Neural progenitor cell (in vitro differentiated cells): ENCODE measurements around the gene ANKMY1. TPM values are rescaled to one million over a fixed set of nuclear protein-coding genes. Genes with fewer than 3 reads are reported as not detected.
A peak's percentile ranks its signal among the peaks of the same experiment; 100 is the strongest.

Experiments
- DNase-seq: peaks from one replicate; pipeline ENCODE4 v3.0.0-alpha.2; 2016; ENCODE audit warnings: low spot score
- H2AFZ ChIP-seq: fragments of 200-600 bp; sonication (generic); replicated peaks from 2 replicates; pipeline ENCODE4 v1.6.1; 2016; ENCODE audit warnings: antibody characterized with exemption
- H3F3A ChIP-seq: fragments of 200-600 bp; sonication (generic); 2 replicates; pipeline ENCODE4 v1.6.1; 2016; ENCODE audit warnings: antibody characterized with exemption, low read depth
- H3K27ac ChIP-seq: fragments of 200-600 bp; sonication (generic); 2 replicates; pipeline ENCODE4 v1.5.1; 2016; ENCODE audit warnings: mild to moderate bottlenecking
- H3K27me3 ChIP-seq: fragments of 200-600 bp; sonication (generic); 2 replicates; pipeline ENCODE4 v1.6.1; 2016; ENCODE audit warnings: mild to moderate bottlenecking, moderate library complexity
- H3K36me3 ChIP-seq: fragments of 200-600 bp; sonication (generic); 2 replicates; pipeline ENCODE4 v1.5.1; 2016
- H3K4me1 ChIP-seq: fragments of 200-600 bp; sonication (generic); 2 replicates; pipeline ENCODE4 v1.6.1; 2016; ENCODE audit warnings: mixed run types
- H3K4me2 ChIP-seq: fragments of 200-600 bp; sonication (generic); 2 replicates; pipeline ENCODE4 v1.6.1; 2016
- H3K4me3 ChIP-seq: fragments of 200-600 bp; sonication (generic); 2 replicates; pipeline ENCODE4 v1.5.1; 2016
- H3K79me2 ChIP-seq: fragments of 200-600 bp; sonication (generic); 2 replicates; pipeline ENCODE4 v1.6.1; 2016; ENCODE audit warnings: low read depth
- H3K9ac ChIP-seq: fragments of 200-600 bp; sonication (generic); 2 replicates; pipeline ENCODE4 v1.6.1; 2016
- H3K9me3 ChIP-seq: fragments of 200-600 bp; sonication (generic); 2 replicates; pipeline ENCODE4 v1.5.1; 2016; ENCODE audit warnings: low read depth
- H4K20me1 ChIP-seq: fragments of 200-600 bp; sonication (generic); 2 replicates; pipeline ENCODE4 v1.6.1; 2016; ENCODE audit warnings: low read depth
- H3K27ac Mint-ChIP-seq: 3 replicates; pipeline ENCODE4 v1.8.0; 2021; ENCODE audit warnings: mixed read lengths
- H3K27me3 Mint-ChIP-seq: 2 replicates; pipeline ENCODE4 v1.8.0; 2022; ENCODE audit warnings: low read depth, mild to moderate bottlenecking, inconsistent platforms, moderate library complexity, mixed read lengths; ENCODE audit not compliant: insufficient read depth
- H3K36me3 Mint-ChIP-seq: 3 replicates; pipeline ENCODE4 v1.8.0; 2021; ENCODE audit warnings: mixed read lengths
- H3K4me1 Mint-ChIP-seq: 3 replicates; pipeline ENCODE4 v1.8.0; 2021; ENCODE audit warnings: mixed read lengths
- H3K4me3 Mint-ChIP-seq: 3 replicates; pipeline ENCODE4 v1.8.0; 2021; ENCODE audit warnings: mild to moderate bottlenecking, moderate library complexity, mixed read lengths
- H3K9me3 Mint-ChIP-seq: 3 replicates; pipeline ENCODE4 v1.8.0; 2020; ENCODE audit warnings: mixed read lengths
- CTCF ChIP-seq: fragments of 200-600 bp; sonication (generic); IDR thresholded peaks from 2 replicates; pipeline ENCODE4 v1.5.1; 2017; ENCODE audit warnings: antibody characterized with exemption, mild to moderate bottlenecking
- EZH2 ChIP-seq: fragments of 200-600 bp; sonication (generic); IDR thresholded peaks from 2 replicates; pipeline ENCODE4 v1.6.1; 2017; ENCODE audit warnings: antibody characterized with exemption, mild to moderate bottlenecking, moderate library complexity
- EZH2phosphoT487 ChIP-seq: fragments of 200-600 bp; sonication (generic); IDR thresholded peaks from 2 replicates; pipeline ENCODE4 v1.6.1; 2017; ENCODE audit warnings: antibody characterized with exemption
- total RNA-seq: library from RNA; depleted of rRNA; stranded (reverse); fragments of >200 nt; gene quantifications from 2 replicates; pipeline ENCODE4 v1.2.3, GENCODE V29; 2015; ENCODE audit warnings: low replicate concordance

Gene ANKMY1
- total RNA-seq, 1 donor from 2014 or later, result 4.2 TPM

DNA sequence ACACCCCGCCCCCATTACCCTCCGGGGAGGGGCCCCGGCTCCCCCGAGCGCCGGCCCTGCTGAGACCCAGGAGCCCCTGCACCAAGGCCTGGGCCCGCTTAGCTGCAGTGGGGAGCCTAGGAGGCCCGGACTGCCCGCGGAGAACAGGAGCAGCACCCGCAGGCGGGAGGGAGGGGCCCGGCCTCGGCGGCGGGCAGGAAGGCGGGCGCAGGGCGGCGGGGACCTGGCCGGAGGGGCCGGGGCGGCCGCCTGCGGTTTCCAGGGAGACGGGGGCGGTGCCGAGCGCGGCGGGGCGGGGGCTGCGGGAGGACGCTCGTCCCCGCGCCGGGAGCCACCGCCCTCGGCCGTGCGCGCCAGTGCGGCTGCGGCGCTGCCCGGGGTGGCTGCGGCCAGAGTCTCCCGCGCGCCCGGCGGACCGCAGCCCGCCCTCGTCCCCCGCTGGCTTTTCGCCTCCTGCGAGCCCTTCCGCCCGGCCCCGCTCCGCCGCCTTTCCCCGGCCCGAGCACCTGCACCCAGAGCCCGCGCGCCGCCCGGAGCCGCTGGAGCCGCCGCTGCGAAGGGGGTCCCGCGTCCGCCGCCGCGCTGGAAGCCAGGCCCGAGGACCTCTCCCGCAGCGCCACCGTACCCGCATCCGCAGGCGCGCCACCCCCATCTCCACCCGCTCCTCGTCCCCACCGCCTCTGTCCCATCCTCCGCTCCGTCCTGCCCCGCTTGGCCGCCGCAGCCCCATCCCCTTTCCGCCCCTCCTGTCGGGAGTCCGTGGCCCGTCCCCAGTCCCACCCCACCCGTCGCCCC lies 105.1 kb downstream of the ANKMY1 start:
- no peaks in the 10 kb centered on the region for H3K36me3 ChIP-seq
- peaks cover 15% of the 10 kb centered on the region for H3K79me2 ChIP-seq
- Mint-ChIP-seq H3K36me3 (no peaks in the 10 kb centered on the region), H3K9me3 (no peaks in the 10 kb centered on the region), H3K27ac (no peak overlapping the region), H3K4me3 (peak overlapping the region; percentile 83), H3K4me1 (peaks cover 42% of the 10 kb centered on the region), H3K27me3 (peaks cover 8% of the 10 kb centered on the region)
- peaks cover 89% of the 10 kb centered on the region for H4K20me1 ChIP-seq
- H3K9me3 ChIP-seq, result no peaks in the 10 kb centered on the region
- no peak overlapping the region for H3K9ac ChIP-seq
- no peak for TF ChIP-seq CTCF
- no peak for TF ChIP-seq EZH2phosphoT487
- TF ChIP-seq EZH2, result no peak
- peak overlapping the region; percentile 75 for H3K4me3 ChIP-seq
- no peak overlapping the region for H3K27ac ChIP-seq
- peaks cover 28% of the 10 kb centered on the region for H3F3A ChIP-seq
- peak; percentile 91 for DNase-seq
- H3K4me2 ChIP-seq, result peak overlapping the region; percentile 79
- H3K4me1 ChIP-seq, result peaks cover 65% of the 10 kb centered on the region
- H3K27me3 ChIP-seq, result peaks cover 36% of the 10 kb centered on the region
- no peak overlapping the region for H2AFZ ChIP-seq

DNA sequence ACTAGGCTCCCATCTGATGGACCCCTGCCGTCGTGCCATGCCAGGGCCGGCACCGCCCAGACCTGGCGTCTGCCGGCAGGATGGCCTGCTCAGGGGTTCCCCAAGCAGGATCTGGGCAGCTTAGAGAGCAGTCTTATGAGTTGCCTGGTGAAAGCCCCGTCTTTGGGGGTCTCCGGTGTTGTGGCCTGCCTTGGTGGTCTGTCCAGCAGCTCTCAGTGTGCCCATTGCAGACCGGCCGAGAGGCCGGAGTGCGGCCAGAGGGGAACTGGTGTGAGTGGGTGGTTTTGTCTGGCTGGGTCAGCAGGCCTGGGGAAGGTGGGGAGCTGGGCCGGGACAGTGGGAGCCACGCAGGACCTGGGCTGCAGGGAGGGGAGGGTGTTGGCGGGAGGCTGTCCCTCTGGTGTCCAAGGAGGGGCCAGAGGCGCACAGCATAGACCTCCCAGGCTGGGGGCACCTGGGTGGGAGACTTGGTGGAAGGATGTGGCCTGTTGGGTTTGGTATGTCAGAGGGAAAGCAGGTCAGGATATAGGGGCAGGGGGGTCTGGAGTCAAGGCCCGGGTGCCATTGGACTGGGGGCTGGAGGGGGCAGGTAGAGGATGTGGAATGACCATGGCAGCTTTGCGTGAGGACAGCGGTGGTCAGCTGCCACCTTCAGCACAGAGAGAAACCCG lies 105.9 kb downstream of the ANKMY1 start:
- peaks cover 15% of the 10 kb centered on the region for H3K79me2 ChIP-seq
- Mint-ChIP-seq H3K36me3 (no peaks in the 10 kb centered on the region), H3K9me3 (no peaks in the 10 kb centered on the region), H3K4me1 (peaks cover 41% of the 10 kb centered on the region), H3K27ac (peak overlapping the region; percentile 81), H3K4me3 (peak overlapping the region; percentile 83), H3K27me3 (peaks cover 7% of the 10 kb centered on the region)
- H3K36me3 ChIP-seq, result no peaks in the 10 kb centered on the region
- H3K4me1 ChIP-seq, result peaks cover 57% of the 10 kb centered on the region
- peak overlapping the region; percentile 75 for H3K4me3 ChIP-seq
- H3K9ac ChIP-seq, result no peak overlapping the region
- H3K27ac ChIP-seq, result no peak overlapping the region
- peaks cover 28% of the 10 kb centered on the region for H3F3A ChIP-seq
- peak overlapping the region; percentile 79 for H3K4me2 ChIP-seq
- H3K9me3 ChIP-seq, result no peaks in the 10 kb centered on the region
- TF ChIP-seq EZH2phosphoT487, result no peak
- no peak for TF ChIP-seq CTCF
- peak; percentile 31 for DNase-seq
- peaks cover 36% of the 10 kb centered on the region for H3K27me3 ChIP-seq
- no peak overlapping the region for H2AFZ ChIP-seq
- H4K20me1 ChIP-seq, result peaks cover 89% of the 10 kb centered on the region

- H3K9ac ChIP-seq, result no peak overlapping the region
- TF ChIP-seq CTCF, result no peak
- no peak for TF ChIP-seq EZH2
- TF ChIP-seq EZH2phosphoT487, result no peak
- H3K9me3 ChIP-seq, result no peaks in the 10 kb centered on the region
- no peak overlapping the region for H3K4me3 ChIP-seq
- H3K36me3 ChIP-seq, result no peaks in the 10 kb centered on the region
- H3K4me1 ChIP-seq, result peaks cover 50% of the 10 kb centered on the region
- H3K79me2 ChIP-seq, result peaks cover 15% of the 10 kb centered on the region
- H3F3A ChIP-seq, result peaks cover 28% of the 10 kb centered on the region
- peak overlapping the region; percentile 79 for H3K4me2 ChIP-seq
- DNase-seq, result no peak
- Mint-ChIP-seq H3K4me1 (peaks cover 40% of the 10 kb centered on the region), H3K27me3 (peaks cover 7% of the 10 kb centered on the region), H3K4me3 (peak overlapping the region; percentile 50), H3K9me3 (no peaks in the 10 kb centered on the region), H3K36me3 (no peaks in the 10 kb centered on the region), H3K27ac (no peak overlapping the region)
- H3K27me3 ChIP-seq, result peaks cover 32% of the 10 kb centered on the region
- no peak overlapping the region for H3K27ac ChIP-seq
- peaks cover 89% of the 10 kb centered on the region for H4K20me1 ChIP-seq
- H2AFZ ChIP-seq, result no peak overlapping the region
These were observed 106.6 kb downstream of the ANKMY1 start for GRCh38 chr2:240451108-240451611.
